A673 (cell line): Measurements from ENCODE around the gene TBXA2R. TPM values are rescaled to one million over a fixed set of nuclear protein-coding genes. Genes with fewer than 3 reads are reported as not detected.

ENCODE experiments used
- BruUV-seq: library from RNA; stranded (reverse); fragments of 400-500 nt; replicated peaks from 2 replicates; lab custom pipeline; 2021; lab: Mats Ljungman, UMichigan
- CTCF ChIA-PET: fragments of 300-600 bp; sonication (Branson Sonifier 250); formaldehyde crosslinking; loops from one replicate; lab custom pipeline; 2022; ENCODE audit warnings: antibody characterized with exemption; lab: Charles Lee
- POLR2A ChIA-PET: fragments of 300-600 bp; sonication (Branson Sonifier 250); formaldehyde crosslinking; loops from one replicate; lab custom pipeline; 2022; ENCODE audit warnings: antibody characterized with exemption; ENCODE audit not compliant: low non-redundant PET; lab: Charles Lee
- DNase-seq: peaks from one replicate; pipeline ENCODE4 v3.0.0-alpha.2; 2015; ENCODE audit warnings: low spot score
- H3K27ac ChIP-seq: fragments of 200-600 bp; sonication (generic); 2 replicates; pipeline ENCODE4 v1.5.1; 2016; ENCODE audit warnings: mixed run types, low read depth, mild to moderate bottlenecking, mixed read lengths, antibody characterized with exemption, low read length; ENCODE audit not compliant: poor library complexity, severe bottlenecking
- H3K27me3 ChIP-seq: fragments of 200-600 bp; sonication (generic); replicated peaks from 2 replicates; pipeline ENCODE4 v1.6.1; 2017; ENCODE audit warnings: mixed run types, low read depth, mild to moderate bottlenecking, mixed read lengths, antibody characterized with exemption, low read length; ENCODE audit not compliant: insufficient read depth, poor library complexity
- H3K36me3 ChIP-seq: fragments of 200-600 bp; sonication (generic); 2 replicates; pipeline ENCODE4 v1.6.1; 2016; ENCODE audit warnings: mixed run types, mild to moderate bottlenecking, mixed read lengths, antibody characterized with exemption, low read length; ENCODE audit not compliant: insufficient read depth, poor library complexity, severe bottlenecking
- H3K4me1 ChIP-seq: fragments of 200-600 bp; sonication (generic); 2 replicates; pipeline ENCODE4 v1.6.1; 2017; ENCODE audit warnings: mixed run types, mild to moderate bottlenecking, mixed read lengths, antibody characterized with exemption, low read length; ENCODE audit not compliant: insufficient read depth, poor library complexity, severe bottlenecking
- H3K4me3 ChIP-seq: fragments of 200-600 bp; sonication (generic); 2 replicates; pipeline ENCODE4 v1.5.1; 2016; ENCODE audit warnings: low read depth, mixed run types, mild to moderate bottlenecking, mixed read lengths, low read length; ENCODE audit not compliant: poor library complexity, severe bottlenecking
- H3K9me3 ChIP-seq: fragments of 200-600 bp; sonication (generic); 2 replicates; pipeline ENCODE4 v1.6.1; 2016; ENCODE audit warnings: mixed run types, low read depth, mild to moderate bottlenecking, mixed read lengths, antibody characterized with exemption, low read length; ENCODE audit not compliant: poor library complexity, severe bottlenecking
- CTCF ChIP-seq: fragments of 300-800, 200-600 bp; sonication (generic); conservative IDR thresholded peaks from 2 replicates; pipeline ENCODE4 v1.5.1; 2017; ENCODE audit warnings: low read depth, mild to moderate bottlenecking, antibody characterized with exemption, low read length, moderate library complexity, mixed read lengths
- EZH2 ChIP-seq: fragments of 200-600 bp; sonication (generic); IDR thresholded peaks from 2 replicates; pipeline ENCODE4 v1.6.1; 2017; ENCODE audit warnings: borderline replicate concordance, low read depth, mild to moderate bottlenecking, mixed read lengths, antibody characterized with exemption, low read length; ENCODE audit not compliant: poor library complexity, severe bottlenecking
- intact Hi-C: fragments of 100-400 bp; cut with micrococcal nuclease; formaldehyde crosslinking; loops from one replicate; pipeline ENCODE4 v1.10.0; 2022; ENCODE audit not compliant: unreplicated experiment
- total RNA-seq: library from RNA; stranded (reverse); gene quantifications from 2 replicates; pipeline ENCODE4 v1.2.3, GENCODE V29; 2021

Gene TBXA2R
- total RNA-seq, 1 experiment from 2014 or later, result 0.56 TPM

- Histone ChIP-seq H3K27me3 (no peaks in the 10 kb centered on the region), H3K27ac (no peak overlapping the region), H3K4me3 (no peak overlapping the region), H3K4me1 (peaks cover 11% of the 10 kb centered on the region), H3K36me3 (peaks cover 6% of the 10 kb centered on the region), H3K9me3 (no peaks in the 10 kb centered on the region)
- ChIA-PET POLR2A (no interaction called here), CTCF (no interaction called here)
- TF ChIP-seq EZH2, result no peak
- no peak for TF ChIP-seq CTCF
- BruUV-seq, result no TSS peak
- intact Hi-C loops, result no loop called here
- DNase-seq, result no peak
These were observed 1.5 kb upstream of the TBXA2R start for GRCh38 chr19:3608079-3608641.

GRCh38 chr19:3607303-3608078, 816 bp upstream of the TBXA2R start:
- ChIA-PET CTCF (no interaction called here), POLR2A (no interaction called here)
- Histone ChIP-seq H3K27me3 (no peaks in the 10 kb centered on the region), H3K27ac (no peak overlapping the region), H3K4me3 (peak overlapping the region; percentile 31), H3K9me3 (no peaks in the 10 kb centered on the region), H3K4me1 (peaks cover 11% of the 10 kb centered on the region), H3K36me3 (peaks cover 6% of the 10 kb centered on the region)
- TF ChIP-seq EZH2 (no peak), CTCF (no peak)
- no peak for DNase-seq
- BruUV-seq, result no TSS peak
- intact Hi-C loops, result no loop called here

GRCh38 chr19:3606174-3606689, 443 bp downstream of the TBXA2R start:
- POLR2A ChIA-PET, result no interaction called here
- Histone ChIP-seq H3K27me3 (no peaks in the 10 kb centered on the region), H3K4me1 (peaks cover 11% of the 10 kb centered on the region), H3K9me3 (no peaks in the 10 kb centered on the region), H3K27ac (no peak overlapping the region), H3K4me3 (peak overlapping the region; percentile 31), H3K36me3 (no peaks in the 10 kb centered on the region)
- BruUV-seq, result no TSS peak
- intact Hi-C loops, result no loop called here
- no peak for DNase-seq
- CTCF ChIA-PET, result interaction anchor here (0.7 kb wide), 1 partner anchor 381 kb away, joined by 7 read pairs; no protein-coding TSS in a partner anchor
- TF ChIP-seq CTCF (no peak), EZH2 (no peak)
